Coronary artery (tissue), 2 donors: ENCODE data around the gene BNIP5.

Source experiments
- DNase-seq: peaks from one replicate; pipeline ENCODE4 v3.0.0-alpha.2; 2017; ENCODE audit warnings: low spot score
- H3K27ac ChIP-seq, 2 donors: fragments of 200-600 bp; sonication (generic); one replicate each; pipeline ENCODE4 v1.5.1; 2016 to 2019
- H3K4me3 ChIP-seq: fragments of 200-600 bp; sonication (generic); 2 replicates; pipeline ENCODE4 v1.5.1; 2016; ENCODE audit warnings: mild to moderate bottlenecking, moderate library complexity
- CTCF ChIP-seq: fragments of 200-600 bp; sonication (generic); IDR thresholded peaks from one replicate; pipeline ENCODE4 v1.5.1; 2019; ENCODE audit warnings: antibody characterized with exemption

Gene BNIP5

GRCh38 chr6:36374194-36374593 is 37.5 kb upstream of the BNIP5 start:
- TF ChIP-seq CTCF, result no peak
- no peak overlapping the region for H3K4me3 ChIP-seq
- no peak overlapping the region for H3K27ac ChIP-seq
- DNase-seq, result no peak

GRCh38 chr6:36373368-36374019 is 36.8 kb upstream of the BNIP5 start:
- no peak for DNase-seq
- TF ChIP-seq CTCF, result no peak
- Histone ChIP-seq H3K27ac (no peak overlapping the region), H3K4me3 (no peak overlapping the region)

- DNase-seq, result no peak
- no peak for TF ChIP-seq CTCF
These were observed 35.4 kb upstream of the BNIP5 start for GRCh38 chr6:36372088-36372487.

GRCh38 chr6:36371211-36371610 is 34.5 kb upstream of the BNIP5 start:
- no peak for DNase-seq

More at GRCh38 chr6:36372088-36372487, 35.4 kb upstream of the BNIP5 start:
- Histone ChIP-seq H3K27ac (no peak overlapping the region), H3K4me3 (no peak overlapping the region)

GRCh38 chr6:36370638-36371037 is 34.0 kb upstream of the BNIP5 start:
- TF ChIP-seq CTCF, result no peak
- H3K4me3 ChIP-seq, result no peak overlapping the region
- DNase-seq, result no peak
- no peak overlapping the region for H3K27ac ChIP-seq

More at GRCh38 chr6:36371211-36371610, 34.5 kb upstream of the BNIP5 start:
- no peak for TF ChIP-seq CTCF
- H3K27ac ChIP-seq, result no peak overlapping the region
- no peak overlapping the region for H3K4me3 ChIP-seq

- H3K4me3 ChIP-seq, result no peak overlapping the region
- no peak for TF ChIP-seq CTCF
- no peak for DNase-seq
- H3K27ac ChIP-seq, result no peak overlapping the region
These were observed 32.5 kb upstream of the BNIP5 start for GRCh38 chr6:36368921-36369865.

- no peak for DNase-seq
- Histone ChIP-seq H3K4me3 (no peak overlapping the region), H3K27ac (no peak overlapping the region)
- no peak for TF ChIP-seq CTCF
These were observed 31.7 kb upstream of the BNIP5 start for GRCh38 chr6:36368421-36368820.
